HPDE6-E6E7 (cell line): ENCODE data around the gene CCS.
"Not testable (repeated sequence)": the region's sequence is repeated elsewhere in the genome, so short reads cannot be mapped to it uniquely, and the experiment has no call there.

Experiments used
- DNase-seq: peaks from one replicate; pipeline ENCODE4 v3.0.0; 2011; ENCODE audit warnings: missing footprints; ENCODE audit errors: extremely low spot score

The CCS gene

GRCh38 chr11:66591175-66591574 lies 1.8 kb upstream of the CCS start:
- no peak for DNase-seq

GRCh38 chr11:66593303-66593635 lies 284 bp downstream of the CCS start:
- no peak for DNase-seq

- no peak for DNase-seq
Observed at GRCh38 chr11:66593650-66594049, 665 bp downstream of the CCS start.

GRCh38 chr11:66595245-66595904 lies 2.4 kb downstream of the CCS start:
- no peak for DNase-seq

- no peak for DNase-seq
Observed at GRCh38 chr11:66598993-66599392, 6.0 kb downstream of the CCS start.

- no peak for DNase-seq
Observed at GRCh38 chr11:66600219-66600618, 7.2 kb downstream of the CCS start.

- DNase-seq: no peak
Observed at GRCh38 chr11:66600631-66601233, 7.7 kb downstream of the CCS start.

GRCh38 chr11:66603072-66603471 lies 10.1 kb downstream of the CCS start:
- DNase-seq: no peak

GRCh38 chr11:66604155-66604554 lies 11.2 kb downstream of the CCS start:
- DNase-seq: no peak

- not testable (repeated sequence) for DNase-seq
Observed at GRCh38 chr11:66606608-66607007, 13.6 kb downstream of the CCS start.

- DNase-seq: no peak
Observed at GRCh38 chr11:66607126-66607834, 14.3 kb downstream of the CCS start.

- no peak for DNase-seq
Observed at GRCh38 chr11:66609721-66610617, 17.0 kb downstream of the CCS start.

GRCh38 chr11:66612458-66612857 lies 19.5 kb downstream of the CCS start:
- DNase-seq: no peak

- DNase-seq: no peak
Observed at GRCh38 chr11:66614073-66614472, 21.1 kb downstream of the CCS start.

- DNase-seq: peak; percentile 100
Observed at GRCh38 chr11:66616379-66617154, 23.6 kb downstream of the CCS start, which contains the start of gene RBM14. RBM14 (plus strand) TSS chr11:66616630; CDS start chr11:66616721, 91 bp downstream.

GRCh38 chr11:66617155-66617834 lies 24.3 kb downstream of the CCS start:
- DNase-seq: no peak

GRCh38 chr11:66619080-66619554 lies 26.1 kb downstream of the CCS start:
- peak; percentile 63 for DNase-seq

GRCh38 chr11:66624450-66624849 lies 31.5 kb downstream of the CCS start:
- DNase-seq: no peak

GRCh38 chr11:66625041-66625751 lies 32.2 kb downstream of the CCS start:
- DNase-seq: no peak

GRCh38 chr11:66625752-66626149 lies 32.8 kb downstream of the CCS start:
- DNase-seq: no peak
